ENCODE data around the gene HIPK4. TPM values are rescaled to one million over a fixed set of nuclear protein-coding genes. Genes with fewer than 3 reads are reported as not detected.

HIPK4 gene
- total RNA-seq, 1 donor from 2014 or later, result 0.21 TPM

- H3K4me1 ChIP-seq, result peaks cover 38% of the 10 kb centered on the region
- H3K27ac ChIP-seq, result no peak overlapping the region
- H3K27me3 ChIP-seq (ENCODE audit: low read depth), result no peaks in the 10 kb centered on the region
- intact Hi-C loops (cut with DNase I), result no loop called here
- H3K36me3 ChIP-seq, result peaks cover 60% of the 10 kb centered on the region
- ATAC-seq (no peak), DNase-seq (no peak)
- H3K4me3 ChIP-seq, result no peak overlapping the region
- no peaks in the 10 kb centered on the region for H3K9me3 ChIP-seq
- TF ChIP-seq, protein P1, sequence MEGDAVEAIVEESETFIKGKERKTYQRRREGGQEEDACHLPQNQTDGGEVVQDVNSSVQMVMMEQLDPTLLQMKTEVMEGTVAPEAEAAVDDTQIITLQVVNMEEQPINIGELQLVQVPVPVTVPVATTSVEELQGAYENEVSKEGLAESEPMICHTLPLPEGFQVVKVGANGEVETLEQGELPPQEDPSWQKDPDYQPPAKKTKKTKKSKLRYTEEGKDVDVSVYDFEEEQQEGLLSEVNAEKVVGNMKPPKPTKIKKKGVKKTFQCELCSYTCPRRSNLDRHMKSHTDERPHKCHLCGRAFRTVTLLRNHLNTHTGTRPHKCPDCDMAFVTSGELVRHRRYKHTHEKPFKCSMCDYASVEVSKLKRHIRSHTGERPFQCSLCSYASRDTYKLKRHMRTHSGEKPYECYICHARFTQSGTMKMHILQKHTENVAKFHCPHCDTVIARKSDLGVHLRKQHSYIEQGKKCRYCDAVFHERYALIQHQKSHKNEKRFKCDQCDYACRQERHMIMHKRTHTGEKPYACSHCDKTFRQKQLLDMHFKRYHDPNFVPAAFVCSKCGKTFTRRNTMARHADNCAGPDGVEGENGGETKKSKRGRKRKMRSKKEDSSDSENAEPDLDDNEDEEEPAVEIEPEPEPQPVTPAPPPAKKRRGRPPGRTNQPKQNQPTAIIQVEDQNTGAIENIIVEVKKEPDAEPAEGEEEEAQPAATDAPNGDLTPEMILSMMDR (IDR thresholded peaks at IDR 0.05), result no peak
Measured at GRCh38 chr19:40367577-40368434, 22.2 kb downstream of the HIPK4 start.

DNA sequence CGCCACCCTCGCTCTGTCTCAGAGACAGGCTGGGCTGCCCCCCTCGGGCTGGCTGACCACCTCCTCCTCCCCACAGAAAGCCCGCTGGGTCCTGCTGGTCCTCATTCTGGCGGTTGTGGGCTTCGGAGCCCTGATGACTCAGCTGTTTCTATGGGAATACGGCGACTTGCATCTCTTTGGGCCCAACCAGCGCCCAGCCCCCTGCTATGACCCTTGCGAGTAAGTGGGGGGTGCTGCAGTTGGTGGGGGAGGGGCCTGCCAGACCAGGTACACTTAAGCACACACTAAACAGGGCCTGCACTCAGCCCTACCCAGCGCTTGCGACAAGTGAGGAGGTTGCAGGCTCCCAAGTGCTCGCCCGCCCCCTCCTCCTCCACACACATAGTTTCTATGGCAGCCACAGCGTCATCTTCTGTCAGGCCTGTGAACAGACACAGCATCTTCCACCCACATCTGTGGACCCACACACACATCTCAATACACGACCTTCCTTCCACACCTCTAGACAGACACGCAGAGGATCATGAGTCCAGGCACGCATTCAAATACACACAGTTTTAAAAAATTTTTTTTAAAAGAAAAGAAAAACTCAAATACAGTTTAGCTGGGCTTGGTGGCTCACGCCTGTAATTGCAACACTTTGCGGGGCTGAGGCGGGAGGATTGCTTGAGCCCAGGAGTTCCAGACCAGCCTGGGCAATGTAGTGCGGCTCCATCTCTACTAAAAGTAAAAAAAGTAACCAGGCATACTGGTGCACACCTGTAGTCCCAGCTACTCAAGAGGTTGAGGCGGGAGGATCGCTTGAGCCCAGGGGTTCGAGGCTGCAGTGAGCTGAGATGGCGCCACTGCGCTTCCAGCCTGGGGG lies 23.1 kb downstream of the HIPK4 start:
- TF ChIP-seq, protein P1 (IDR thresholded peaks at IDR 0.05), result no peak
- Histone ChIP-seq H3K27ac (peak overlapping the region; percentile 60), H3K27me3 (ENCODE audit: low read depth) (no peaks in the 10 kb centered on the region), H3K36me3 (peaks cover 51% of the 10 kb centered on the region), H3K4me1 (peaks cover 39% of the 10 kb centered on the region), H3K9me3 (no peaks in the 10 kb centered on the region), H3K4me3 (peak overlapping the region; percentile 49)
- intact Hi-C loops (cut with DNase I), result no loop called here
- DNase-seq (peak; percentile 79), ATAC-seq (peak; percentile 66 to 68)

GRCh38 chr19:40365613-40366401 lies 24.2 kb downstream of the HIPK4 start:
- Histone ChIP-seq H3K4me1 (peaks cover 45% of the 10 kb centered on the region), H3K36me3 (peaks cover 44% of the 10 kb centered on the region), H3K4me3 (peak overlapping the region; percentile 49), H3K9me3 (no peaks in the 10 kb centered on the region), H3K27ac (peak overlapping the region; percentile 60), H3K27me3 (ENCODE audit: low read depth) (no peaks in the 10 kb centered on the region)
- DNase-seq (peak; percentile 83), ATAC-seq (peak; percentile 91 to 93)
- intact Hi-C loops (cut with DNase I), result no loop called here
- TF ChIP-seq, protein P1 (IDR thresholded peaks at IDR 0.05), result no peak

DNA sequence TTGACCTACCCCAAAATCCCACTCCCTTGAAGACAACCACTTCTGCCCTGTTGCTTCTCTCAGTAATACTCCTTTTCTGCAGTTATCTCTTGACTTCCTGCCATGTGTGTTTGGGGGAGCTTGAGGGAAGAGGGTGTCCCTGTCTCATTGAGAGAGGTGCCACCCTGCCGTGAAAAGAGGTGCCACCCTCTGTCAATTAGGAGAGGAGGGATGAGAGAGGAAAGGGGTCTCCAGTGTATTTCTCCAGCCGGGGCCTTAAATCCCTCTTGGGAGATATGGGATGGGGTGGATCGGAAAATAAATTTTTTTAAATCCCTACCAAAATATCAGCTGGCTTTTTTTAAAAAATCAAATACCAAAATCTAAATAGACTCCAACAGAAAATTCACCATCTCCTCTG lies 25.0 kb downstream of the HIPK4 start:
- intact Hi-C loops (cut with DNase I), result no loop called here
- Histone ChIP-seq H3K4me3 (peak overlapping the region; percentile 49), H3K27ac (no peak overlapping the region)

More for the DNA sequence above, 25.0 kb downstream of the HIPK4 start:
- no peak for DNase-seq
- H3K9me3 ChIP-seq, result no peaks in the 10 kb centered on the region
- peaks cover 36% of the 10 kb centered on the region for H3K36me3 ChIP-seq
- no peaks in the 10 kb centered on the region for H3K27me3 ChIP-seq (ENCODE audit: low read depth)
- TF ChIP-seq, protein P1 (IDR thresholded peaks at IDR 0.05), result no peak
- H3K4me1 ChIP-seq, result peaks cover 53% of the 10 kb centered on the region
- ATAC-seq, result no peak
